Fibroblast of skin of right quadriceps (primary cell): ENCODE results near the gene PCSK5.

ENCODE experiments used
- DNase-seq: peaks from one replicate; pipeline ENCODE4 v3.0.0-alpha.2; 2013

Gene PCSK5

DNA sequence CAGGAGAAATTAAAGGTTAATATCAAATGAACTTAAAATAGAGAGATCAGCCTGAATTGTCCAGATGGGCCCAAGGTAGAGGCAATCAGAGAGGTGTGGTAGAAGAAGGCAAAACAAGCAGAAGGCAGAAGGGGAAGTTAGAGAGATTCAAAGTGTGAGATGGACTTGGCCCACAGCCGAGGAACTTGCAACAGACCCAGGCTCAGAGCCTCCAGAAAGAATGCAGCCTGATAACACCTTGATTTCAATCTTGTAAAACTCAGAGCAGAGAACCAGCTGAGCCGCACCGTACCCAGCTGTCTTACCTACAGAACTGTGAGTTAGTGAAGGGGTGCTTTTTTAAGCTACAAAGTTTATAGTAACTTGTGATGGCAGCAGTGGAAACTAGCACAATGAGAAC lies 312.9 kb downstream of the PCSK5 start:
- no peak for DNase-seq

DNA sequence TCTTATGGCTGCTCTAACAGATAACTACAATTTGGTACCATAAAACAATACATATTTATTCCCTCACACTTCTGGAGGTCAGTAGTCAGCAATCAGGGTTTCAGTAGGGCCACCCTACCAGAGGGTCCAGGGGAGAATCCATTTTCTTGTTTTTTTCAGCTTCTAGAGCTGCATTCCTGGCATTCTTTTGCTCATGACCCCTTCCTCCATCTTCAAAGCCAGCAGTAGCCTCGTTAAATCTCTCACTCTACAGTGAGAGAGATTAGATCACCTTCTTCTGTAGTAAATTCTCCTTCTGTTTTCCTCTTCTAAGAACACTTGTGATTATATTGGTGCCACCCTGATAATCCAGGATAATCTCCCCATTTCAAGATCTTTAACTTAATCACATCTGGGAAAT lies 316.3 kb downstream of the PCSK5 start:
- DNase-seq = no peak

DNA sequence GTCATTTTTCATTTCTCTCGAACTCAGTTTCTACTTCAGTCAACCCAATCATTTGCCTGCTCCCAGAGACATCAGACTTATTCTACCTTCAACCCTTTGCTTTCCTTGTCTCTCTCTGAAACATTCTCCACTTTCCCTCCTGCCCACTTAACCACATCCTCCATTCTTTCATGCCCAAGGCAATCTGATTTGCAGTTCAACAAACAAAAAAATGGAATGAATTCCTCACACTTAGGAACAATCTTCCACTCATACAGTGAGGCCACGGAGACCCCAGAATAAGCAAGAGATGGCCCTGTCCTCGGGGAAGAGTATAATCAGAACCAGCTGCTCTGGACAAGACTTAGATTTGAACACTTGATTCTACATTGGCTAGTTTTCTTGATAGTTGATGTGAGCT lies 323.3 kb downstream of the PCSK5 start:
- peak; percentile 53 for DNase-seq

DNA sequence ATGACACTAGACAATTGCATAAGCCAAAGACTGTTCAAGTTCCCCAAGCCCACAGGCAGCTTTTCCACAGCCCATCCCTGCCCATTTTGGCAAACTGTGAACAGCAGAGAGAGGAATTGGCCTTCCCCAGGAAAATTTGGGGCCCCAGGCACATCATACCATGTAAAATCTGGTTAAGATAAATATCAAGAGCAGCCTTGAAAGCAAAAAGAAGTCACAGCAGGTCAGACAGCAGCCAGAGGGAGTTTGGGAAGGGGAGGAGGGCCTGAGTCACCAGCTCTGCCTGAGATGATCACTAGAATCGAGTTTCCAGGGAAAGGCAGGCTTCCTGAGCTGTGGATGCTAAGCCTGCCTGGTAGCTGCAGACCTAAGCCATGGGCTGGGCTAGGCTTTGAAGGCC lies 324.6 kb downstream of the PCSK5 start:
- peak; percentile 84 for DNase-seq

DNA sequence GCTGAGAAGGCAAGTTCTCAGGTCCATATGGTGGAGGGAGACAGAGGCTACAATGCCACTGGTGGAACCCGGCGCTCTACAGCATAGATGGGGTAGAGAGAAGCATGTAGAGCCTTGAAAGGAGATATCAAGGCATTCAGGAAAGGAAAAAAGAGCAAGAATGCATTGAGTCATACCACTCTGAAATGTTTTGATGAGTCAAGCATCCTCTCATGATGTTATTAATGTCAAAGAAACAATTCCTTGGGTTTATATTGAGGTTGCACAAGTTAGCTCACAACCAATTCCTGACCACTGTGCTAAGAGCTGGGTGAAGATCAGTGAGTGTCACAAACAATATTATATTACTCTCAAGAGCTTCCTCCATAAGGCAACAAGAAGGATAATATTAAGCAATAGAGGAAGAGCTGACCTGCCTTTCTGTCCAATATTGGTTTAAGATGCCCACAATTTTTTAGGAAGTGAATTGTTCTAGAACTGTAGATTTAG lies 325.7 kb downstream of the PCSK5 start:
- DNase-seq = peak; percentile 96

DNA sequence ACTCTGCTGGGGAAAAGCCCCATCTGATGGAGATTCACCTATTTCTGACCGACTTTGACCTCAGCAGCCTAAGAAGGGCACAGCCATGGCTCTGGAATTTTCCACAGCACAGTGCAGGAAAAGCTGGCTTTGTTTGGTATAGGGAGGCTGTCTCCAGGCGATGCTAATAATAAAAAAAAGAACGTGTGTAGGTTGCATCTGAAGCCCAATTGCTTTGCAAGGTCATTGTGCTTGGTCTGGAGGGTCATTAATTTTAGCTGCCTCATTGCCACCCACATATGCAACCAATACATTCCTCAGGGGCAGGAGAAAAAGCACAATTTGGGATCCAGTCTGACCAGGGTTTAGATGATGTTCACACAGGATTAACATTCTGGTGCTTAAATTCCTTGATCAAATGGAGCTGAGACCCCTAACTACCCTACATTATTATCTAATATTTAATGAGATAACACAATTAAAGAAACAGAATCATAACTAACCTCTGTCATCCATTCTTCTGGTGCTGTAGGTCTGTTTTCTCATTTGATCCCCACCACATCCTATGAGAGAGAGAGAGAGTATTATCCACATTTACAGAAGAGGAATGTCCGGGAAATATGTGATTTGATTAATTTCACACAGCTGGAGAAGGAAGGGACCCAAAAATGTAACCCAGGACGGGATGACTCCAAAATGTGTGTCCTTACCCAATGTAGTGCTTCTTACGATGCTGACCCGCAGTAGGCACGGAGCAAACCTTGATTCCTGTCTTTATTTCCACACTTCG lies 327.8 kb downstream of the PCSK5 start:
- no peak for DNase-seq

DNA sequence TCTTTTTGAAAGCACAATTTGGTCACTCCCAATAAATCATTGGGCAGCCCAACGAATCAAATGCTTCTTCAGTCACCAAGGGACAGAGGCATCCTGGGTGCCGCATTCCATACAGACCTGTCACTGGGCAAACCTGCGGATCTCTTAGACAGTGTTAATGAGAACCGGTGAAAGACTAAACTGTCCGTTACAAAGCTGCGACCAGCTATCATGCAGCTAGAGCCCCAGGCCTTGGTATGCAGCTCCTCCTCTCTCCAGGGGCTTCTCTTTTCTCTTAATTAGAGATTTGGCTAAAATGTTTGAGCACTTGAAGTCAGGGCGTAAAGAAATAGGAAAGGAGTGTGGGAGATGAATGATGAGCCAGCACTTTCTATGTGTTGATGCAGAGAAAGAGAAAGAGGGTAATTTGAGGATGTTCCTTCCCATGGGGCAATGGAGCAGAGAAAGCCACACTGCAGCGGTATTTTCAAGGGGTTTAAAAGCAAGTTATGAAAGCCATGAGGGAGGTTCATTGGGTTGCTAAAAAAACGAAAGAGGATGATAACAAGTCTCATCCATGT lies 328.5 kb downstream of the PCSK5 start:
- DNase-seq = no peak

DNA sequence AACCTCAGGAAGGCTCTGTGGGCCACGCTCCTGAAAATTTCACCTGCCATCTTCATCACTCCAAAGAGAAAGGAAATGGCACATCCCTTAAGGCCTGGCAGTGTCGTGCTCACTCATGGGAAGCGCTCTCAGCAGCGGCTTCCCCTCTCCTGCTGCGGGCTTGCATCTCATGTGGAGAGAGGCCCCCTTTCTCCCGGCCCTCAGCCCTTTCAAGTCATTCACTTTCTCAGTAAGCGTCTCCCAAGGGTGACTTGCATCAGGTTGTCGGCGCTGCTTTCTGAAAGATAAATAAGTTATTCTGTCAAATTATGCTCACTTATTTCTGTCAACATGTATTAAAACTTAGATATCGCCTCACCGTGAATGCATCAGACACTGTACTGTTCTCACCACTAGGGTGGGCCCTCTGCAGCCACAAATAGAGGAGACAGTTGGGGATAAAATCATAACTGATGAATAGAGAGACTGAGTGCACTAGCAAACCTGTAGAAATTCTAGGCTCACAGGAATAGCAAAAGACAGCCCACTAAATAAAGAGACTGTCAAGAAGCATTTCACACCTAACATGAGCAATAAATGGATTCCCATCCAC lies 329.2 kb downstream of the PCSK5 start:
- DNase-seq = no peak

DNA sequence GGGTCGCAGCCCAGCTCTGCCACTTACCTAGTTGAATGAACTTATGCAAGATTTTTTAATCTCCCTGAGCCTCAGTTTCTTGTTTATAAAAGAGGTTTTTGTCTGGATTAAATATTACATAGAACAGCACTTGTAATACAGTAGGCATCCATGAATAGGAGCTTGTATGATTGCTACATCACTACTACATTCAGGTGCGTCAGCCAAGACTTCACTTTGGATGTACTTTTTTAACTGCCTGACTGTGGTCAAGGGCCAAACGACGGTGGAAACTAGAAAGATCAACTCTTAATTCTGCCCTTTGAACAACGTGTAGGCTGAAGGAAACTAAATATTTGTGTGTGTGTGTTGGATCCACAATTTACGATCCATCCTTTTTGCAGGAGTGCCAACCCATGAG lies 330.9 kb downstream of the PCSK5 start:
- no peak for DNase-seq

DNA sequence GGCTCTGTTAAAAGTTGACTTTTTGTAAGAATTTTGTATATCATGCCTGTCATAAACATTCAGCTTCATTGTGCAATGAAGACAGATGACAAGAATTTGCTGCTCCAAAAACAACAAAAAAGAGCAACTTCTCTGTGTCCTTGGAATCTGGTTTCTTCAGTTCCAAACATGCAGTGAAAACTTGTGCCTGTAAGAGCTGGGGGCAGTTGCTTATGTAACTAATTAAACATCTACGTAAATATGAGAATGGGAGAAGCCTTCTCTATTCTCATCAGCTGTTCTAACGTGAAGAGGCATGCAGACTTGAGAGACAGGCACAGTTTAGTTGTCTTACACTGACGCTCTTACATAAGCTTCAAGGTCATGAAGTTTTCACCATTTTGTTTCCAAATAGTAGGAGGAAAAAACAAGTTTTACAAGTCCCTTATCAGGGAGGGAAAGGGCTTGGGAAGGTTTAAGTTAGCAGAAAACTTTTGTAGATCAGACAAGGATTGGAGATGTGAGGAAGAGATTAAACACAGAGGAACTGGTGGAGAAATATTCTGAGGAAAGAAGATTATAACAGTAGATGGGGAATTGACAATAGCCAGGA lies 333.4 kb downstream of the PCSK5 start:
- peak; percentile 30 for DNase-seq

DNA sequence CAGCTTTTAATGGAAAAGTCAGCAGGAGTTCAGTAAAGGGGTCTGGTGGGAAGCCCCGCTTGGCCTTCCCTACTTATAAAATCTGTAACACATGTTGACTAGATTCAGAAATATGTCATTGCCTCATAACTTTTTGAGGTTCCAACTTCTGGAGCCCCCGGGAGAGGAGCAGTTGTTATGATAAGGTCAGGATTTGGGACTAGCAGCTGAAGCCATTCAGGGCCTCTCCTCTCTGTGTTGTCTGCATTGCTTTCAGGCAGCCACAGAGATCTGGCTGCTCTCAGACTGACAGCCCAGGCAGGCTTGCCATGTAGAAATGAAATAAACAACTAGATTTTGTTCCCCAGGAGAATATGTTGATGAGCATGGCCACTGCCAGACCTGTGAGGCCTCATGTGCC lies 336.7 kb downstream of the PCSK5 start:
- DNase-seq = no peak

DNA sequence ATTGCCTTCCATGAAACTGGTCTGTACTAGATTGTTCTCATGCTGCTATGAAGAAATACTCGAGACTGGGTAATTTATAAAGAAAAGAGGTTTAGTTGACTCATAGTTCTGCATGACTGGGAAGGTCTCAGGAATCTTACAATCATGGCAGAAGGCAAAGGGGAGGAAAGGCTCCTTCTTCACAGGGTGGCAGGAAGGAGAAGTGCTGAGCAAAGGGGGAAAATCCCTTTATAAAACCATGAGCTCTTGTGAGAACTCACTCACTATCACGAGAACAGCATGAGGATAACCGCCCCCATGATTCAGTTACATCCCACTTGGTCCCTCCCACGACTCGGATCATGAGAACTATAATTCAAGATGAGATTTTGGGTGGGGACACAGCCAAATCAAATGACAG lies 340.5 kb downstream of the PCSK5 start:
- no peak for DNase-seq

DNA sequence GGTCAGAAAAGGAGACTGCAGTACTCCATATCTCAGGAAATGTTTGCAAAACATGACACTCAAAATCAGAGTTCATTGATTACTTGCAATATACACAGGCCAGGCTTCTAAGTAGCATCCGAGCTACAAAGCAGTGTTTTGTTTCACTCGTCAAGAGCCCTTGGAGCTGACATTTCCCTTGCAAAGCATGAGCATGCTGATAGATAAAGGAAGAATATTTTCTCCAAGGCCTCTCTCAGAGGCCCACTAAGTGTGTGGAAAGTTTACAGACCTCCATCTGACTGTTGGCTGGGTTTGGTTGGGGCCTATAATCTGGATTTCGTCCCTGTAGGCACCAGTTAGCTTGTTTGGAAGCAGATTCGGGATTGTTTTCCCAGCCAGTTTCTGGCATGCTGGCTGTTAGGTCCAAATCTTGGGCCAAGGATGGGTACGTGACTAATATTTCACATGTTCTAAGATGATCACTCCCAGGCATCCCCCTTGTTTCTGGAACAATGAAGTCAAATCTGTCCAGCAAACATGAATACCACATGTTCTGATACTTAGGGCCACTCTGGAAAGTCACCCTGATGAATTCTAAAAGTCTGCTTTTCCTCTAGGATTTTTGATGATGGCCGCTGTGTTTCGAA lies 342.5 kb downstream of the PCSK5 start:
- no peak for DNase-seq

DNA sequence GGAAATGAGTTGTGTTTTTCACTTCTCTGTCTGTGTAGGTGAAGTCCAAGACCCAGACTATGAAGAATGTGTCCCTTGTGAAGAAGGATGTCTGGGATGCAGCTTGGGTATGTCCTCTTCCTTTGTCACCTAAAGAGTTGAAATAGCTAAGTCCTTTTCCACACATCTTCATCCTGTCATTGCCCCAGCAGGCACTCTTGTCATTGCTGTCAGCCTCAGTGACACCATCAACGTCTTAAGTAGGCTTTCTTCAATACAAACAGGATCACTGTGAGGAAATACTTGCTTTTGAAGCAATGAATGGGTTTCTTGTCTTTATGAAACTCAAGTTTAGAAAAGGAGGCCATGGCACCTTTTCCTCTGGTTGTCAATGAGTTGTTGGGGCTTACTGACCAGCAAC lies 350.1 kb downstream of the PCSK5 start:
- DNase-seq = no peak

DNA sequence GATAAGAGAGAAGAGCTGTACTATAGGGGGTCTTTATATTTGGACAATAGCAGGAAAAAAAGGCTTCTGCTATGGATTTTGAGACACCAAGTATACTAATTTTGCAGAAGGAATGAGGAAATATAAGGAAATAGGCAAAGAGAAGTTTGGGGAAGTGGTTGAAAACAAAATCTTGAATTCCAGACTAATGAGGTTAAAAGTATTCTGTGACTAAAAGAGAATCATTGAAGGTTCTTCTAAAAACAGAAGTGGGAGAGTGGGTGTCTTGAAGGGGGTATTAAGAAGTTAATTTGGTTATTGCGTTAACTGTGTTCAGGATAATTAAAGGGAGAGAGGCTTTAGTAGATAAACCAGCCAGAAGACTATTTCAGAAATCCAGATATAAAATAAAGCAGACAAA lies 355.0 kb downstream of the PCSK5 start:
- no peak for DNase-seq

DNA sequence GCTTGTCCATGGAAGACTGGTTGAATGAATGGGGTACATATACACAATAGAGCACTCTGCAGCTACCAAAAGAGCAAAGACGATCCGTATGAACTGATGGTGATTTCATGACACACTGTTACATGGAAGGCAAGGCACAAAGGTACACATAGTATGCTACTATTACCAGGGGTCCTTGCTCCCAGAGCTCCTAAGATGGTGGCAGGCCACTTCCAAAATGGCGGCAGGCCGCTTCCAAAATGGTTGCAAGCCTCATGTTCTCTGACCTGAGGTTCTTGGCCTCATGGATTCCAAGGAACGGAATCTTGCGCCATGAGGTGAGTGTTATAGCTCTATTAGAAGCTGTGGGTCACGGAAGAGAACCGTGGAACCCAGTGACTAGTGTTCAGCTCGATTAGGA lies 356.2 kb downstream of the PCSK5 start:
- DNase-seq = no peak

DNA sequence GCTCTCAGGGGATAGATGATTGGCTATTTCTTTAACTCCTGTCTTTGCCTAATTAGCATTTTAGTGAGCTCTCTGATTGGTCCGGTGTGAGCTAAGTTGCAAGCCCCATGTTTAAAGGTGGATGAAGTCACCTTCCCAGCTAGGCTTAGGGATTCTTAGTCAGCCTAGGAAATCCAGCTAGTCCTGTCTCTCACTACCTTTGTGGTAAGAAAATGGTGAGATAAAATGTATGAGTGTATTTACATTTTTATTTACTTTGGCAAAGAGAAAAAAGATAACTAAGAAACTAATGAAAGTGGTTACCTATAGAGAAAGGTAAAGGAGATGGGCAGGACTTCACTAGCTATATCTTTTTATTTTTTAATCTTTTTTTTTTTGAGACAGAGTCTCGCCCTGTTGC lies 357.0 kb downstream of the PCSK5 start:
- DNase-seq = no peak

DNA sequence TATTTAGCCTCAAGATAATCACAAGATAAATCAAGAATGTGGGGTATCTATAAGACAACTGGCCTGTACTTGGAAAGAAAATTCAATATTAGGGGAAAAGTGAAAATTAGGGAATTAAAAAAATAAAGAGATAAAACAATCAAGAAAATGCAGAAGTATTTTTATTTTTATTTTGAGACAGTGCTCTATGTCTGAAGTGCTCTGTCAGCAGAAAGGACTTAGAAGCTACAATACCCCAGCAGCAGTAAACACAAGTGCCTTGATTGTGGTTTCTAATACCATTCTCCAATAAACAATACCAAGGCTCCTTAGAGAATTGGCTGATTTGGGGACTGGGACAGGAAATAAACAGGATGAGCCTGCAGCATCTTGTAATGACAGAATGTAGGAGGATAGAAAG lies 358.8 kb downstream of the PCSK5 start:
- no peak for DNase-seq

DNA sequence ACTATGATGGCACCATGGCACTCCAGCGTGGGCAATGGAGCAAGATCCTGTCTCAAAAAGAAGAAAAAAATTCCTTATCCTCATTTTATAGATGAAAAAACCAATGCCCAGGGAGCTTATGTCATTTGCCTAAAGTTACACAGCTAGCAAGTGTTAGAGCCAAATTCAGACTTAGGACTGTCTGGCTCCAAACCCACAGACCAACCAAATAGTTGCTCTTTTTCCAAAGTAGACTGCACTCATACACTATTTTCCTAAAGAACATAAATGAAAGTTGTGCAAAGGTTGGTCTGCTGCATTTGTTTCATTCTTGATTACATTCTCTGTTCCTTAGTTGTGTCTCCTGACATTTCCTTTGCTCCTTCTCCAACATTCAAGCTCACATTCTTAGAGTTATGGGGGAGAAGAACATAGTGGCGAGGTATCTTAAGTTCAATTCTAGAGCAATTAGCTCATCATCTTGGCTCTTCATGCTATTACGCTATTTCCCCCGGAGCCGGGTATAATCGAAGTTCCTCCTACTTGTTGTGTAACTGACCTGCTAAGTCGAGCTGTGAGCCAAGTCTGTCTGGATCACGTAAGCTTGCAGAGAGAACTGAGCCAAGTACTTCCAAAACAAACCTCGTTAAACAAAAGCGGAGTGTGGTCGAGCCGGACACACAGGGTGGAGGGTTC lies 365.4 kb downstream of the PCSK5 start:
- peak; percentile 82 for DNase-seq

DNA sequence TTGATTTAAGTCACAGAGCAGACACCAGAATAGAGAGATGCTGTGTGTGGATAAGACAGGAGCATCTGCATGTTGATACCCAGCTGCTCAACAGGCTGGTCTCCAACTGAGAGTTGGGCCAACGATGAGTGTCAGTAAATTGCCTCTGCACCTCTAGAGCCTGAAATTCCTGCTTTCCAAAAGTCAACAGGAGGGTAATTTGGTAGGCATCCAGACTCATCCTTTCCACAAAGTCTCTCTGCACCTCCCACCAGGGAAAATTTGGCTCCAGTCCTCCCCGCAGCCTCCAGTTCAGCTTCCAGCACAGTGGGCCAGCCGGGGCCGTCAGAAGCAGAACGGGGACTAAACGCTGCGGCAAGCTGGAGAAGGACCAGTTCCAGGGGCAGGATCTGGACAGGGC lies 366.8 kb downstream of the PCSK5 start:
- no peak for DNase-seq

DNA sequence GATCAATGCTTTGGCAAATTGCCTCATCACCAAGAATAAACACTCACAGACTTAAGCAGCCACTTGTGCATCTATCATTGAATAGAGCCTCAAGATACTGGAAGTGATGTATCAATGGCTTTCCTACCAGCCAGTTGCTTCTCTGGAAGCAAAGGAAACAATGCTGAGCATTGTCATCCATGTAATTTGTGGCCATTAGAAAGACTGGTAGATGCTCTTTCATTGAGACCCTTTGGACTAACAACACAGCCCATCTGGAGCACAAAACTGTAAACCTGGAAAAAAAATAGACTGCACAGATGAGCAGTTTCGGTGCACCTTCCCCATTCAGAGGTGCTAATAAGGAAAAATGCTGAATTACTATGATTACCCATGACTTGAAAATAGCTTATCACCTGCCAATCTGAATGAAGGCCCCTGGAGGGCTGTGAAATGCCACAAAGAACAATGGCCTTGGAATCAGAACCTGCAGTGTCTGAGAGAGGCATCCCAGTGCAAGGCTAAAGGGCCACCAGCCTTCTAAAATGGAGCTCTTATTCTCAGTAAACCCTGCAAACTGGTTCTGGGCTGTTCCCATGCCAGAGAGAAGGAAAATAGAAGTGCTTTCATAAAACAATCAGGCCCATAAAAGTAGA lies 376.3 kb downstream of the PCSK5 start:
- DNase-seq = no peak

DNA sequence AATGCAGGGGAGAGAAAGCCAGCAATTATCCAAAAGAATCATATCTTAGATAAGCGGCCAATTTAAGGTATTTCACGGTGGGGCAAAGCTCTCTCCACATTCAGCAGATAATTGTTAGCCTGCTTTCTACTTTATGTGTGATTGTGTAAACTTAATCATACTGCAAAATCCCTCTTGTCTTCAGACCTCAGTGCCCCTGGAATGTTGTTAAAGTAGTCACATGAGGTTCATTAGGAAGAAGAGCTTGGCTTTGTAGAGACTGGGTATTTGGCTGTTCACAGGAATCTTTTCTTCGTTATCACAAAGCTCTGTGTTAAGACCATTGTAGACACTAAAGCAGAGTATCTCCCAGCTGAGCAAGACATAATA lies 376.8 kb downstream of the PCSK5 start:
- DNase-seq = no peak

DNA sequence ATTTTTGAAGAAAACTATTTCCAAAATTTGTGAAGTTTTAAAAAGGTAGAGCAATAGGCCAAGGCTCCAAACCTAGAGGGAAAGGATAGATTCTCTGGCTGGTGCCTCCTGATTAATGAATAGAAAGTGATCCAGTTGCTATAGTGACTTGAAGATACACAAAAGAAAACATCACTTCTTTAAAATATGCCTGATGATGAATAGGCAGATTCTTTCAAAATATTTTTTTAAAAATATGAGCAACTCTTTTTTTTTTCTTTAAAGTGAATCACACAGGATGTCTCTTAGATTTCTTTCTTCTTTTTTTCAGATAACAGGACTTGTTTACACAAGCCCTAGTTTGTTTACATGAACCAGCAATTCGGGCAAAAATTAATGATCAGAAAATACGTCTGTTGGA lies 379.3 kb downstream of the PCSK5 start:
- DNase-seq = peak; percentile 9
